RPMI8226 (cell line): ENCODE data around the gene FRMPD2.
"Not testable (repeated sequence)": the region's sequence is repeated elsewhere in the genome, so short reads cannot be mapped to it uniquely, and the experiment has no call there.

Experiments used
- DNase-seq: peaks from one replicate; pipeline ENCODE4 v3.0.0-alpha.2; 2015

FRMPD2 gene

DNA sequence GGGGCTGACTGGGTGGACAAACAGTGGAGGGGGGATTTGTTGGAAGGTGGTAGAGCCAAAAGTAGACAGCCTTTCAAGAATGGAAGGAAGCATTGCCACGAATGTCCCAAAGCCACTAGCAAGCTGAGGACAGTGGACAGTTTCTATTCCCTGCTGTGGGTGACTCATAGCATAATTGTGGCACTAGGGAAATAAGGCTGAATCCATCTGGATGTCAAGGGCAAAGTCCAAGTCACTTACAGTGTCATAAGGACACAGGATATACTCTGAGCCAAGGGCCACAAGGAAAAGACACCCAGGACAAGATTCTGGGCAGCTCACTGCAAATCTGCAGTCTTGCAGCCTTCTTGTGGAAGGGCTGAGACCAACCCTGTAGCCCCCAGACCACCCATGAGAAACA, 79.7 kb downstream of the FRMPD2 start:
- DNase-seq: no peak

DNA sequence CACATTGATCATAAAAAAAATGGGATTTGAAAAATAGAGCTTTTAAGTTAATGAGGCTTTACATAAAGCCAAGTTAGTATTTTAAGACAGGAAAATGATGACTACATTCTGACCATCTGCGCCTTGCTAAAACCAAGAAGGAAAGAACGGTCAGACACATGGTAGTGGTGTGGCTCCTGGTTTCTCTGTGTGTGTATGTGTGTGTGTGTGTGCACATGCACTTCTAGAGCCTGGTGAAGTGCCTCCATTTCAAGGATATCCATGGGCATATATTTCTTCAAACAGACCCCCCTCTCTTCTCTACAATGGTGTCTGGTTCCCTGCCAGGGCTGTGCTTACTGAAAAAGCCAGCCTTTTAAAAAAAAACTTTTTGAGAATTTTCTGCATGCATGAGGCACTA, 80.9 kb downstream of the FRMPD2 start:
- DNase-seq: no peak

DNA sequence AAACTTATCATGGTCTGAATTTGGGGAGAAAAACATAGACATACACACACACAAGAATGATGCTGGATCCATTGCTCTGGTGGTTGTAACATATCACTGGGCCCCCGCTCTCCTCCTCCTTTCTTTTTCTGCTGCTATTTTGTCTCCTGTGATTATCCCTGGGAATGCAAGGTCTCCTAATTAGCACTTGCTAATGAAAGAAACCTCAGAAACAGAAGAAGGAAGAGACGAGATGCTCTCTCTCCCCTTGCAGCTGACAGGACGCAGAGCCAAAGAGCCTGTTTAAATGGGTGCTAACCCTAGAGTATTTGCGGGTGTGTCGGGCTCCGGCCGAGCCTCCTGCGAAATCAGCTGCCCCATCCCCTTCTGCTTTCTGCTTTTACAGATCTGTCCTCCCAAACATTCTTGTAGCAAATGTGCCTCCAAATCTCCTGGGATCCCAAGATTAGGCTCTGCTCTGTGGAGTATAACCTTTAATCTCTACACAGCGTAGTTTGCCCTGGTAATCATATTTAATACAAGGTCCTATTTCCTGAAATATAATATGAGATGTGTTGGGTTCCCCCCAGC, 81.5 kb downstream of the FRMPD2 start:
- no peak for DNase-seq

DNA sequence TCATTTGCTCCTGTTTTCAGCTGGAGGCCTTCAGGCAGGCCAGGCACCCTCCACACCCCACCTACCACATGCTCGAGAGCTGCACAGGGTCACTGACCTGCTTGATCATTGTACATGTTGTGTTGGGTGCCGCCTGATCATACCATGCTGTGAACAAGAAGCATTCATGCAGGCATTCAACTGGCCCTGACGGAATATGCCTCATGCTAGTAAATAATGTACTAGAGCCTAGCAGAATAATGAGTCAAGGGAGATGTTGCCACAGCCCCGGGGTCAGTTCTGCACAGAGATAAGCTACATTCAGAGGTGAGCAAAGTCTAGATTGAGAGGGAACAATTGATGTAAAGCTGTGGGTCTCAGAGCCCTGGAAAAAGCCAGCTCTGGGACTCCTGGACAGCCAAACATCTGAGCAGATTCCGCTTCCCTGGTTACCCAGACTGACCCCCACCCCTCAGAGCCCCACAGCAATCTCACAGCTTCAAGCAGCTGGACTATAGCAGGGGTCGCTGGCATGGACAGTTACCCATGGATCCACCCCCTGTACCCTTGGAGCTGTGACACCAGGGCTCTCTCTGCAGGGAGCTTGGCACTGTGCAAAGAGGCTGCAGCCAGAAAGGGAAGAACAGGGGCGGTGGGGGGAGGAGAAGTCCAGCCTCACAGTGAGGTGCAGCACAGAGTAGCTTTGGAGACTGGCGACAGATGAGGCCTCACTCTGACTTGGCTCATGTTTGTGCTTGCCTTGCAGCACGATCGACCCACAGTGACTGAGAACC, 86.6 kb downstream of the FRMPD2 start:
- DNase-seq: no peak

DNA sequence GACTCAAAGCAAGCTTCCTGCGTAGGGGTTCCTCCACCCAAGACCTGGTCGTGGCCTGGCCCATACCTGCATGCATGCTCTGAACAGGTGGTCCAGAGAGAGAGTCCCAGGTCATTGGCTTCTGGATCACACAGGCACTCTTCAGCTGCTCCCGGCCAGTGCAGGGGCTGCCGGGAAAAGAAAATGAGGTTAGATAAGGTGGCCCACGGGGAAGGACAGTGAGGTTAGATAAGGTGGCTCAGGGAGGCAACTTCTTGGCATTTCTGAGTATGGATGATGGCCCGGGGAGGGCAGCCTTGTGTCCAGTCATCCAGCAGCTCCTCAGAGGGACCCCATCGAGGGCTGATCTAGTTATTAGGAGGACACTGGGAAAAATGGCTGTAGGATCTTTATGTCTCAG, 87.4 kb downstream of the FRMPD2 start:
- no peak for DNase-seq

DNA sequence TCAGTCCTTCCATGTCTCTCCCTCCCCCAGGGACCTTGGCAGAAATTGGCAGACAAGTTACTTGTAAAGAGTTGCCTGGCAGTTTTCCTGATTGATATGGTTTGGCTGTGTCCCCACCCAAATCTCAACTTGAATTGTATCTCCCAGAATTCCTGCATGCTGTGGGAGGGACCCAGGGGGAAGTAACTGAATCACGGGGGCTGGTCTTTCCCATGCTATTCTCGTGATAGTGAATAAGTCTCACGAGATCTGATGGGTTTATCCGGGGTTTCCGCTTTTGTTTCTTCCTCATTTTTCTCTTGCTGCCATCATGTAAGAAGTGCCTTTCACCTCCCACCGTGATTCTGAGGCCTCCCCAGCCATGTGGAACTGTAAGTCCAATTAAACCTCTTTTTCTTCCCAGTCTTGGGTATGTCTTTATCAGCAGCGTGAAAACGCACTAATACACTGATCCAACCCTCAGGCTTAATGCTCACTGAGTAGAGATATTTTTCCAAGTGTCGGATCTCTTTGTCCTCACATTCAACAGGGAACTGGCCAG, 88.2 kb downstream of the FRMPD2 start:
- not testable (repeated sequence) for DNase-seq

DNA sequence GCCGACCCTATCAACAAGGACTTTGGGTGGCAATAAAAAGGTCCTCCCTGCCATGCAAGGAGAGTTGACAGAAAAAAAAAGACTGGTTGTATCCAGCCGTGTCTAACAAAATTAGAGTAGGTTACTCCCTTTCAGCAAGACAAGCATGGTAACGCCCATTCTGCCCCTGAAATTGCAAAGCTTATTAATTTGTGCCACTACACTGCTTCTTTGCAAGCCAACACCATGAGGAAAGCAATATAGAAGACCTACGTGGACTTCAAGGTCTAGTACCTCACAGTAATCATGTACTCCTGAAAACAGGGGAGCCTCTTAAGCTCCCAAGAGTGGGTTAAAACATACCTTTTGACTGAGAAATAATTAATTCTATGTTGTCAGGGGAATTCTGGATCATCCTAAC, 90.3 kb downstream of the FRMPD2 start:
- no peak for DNase-seq

DNA sequence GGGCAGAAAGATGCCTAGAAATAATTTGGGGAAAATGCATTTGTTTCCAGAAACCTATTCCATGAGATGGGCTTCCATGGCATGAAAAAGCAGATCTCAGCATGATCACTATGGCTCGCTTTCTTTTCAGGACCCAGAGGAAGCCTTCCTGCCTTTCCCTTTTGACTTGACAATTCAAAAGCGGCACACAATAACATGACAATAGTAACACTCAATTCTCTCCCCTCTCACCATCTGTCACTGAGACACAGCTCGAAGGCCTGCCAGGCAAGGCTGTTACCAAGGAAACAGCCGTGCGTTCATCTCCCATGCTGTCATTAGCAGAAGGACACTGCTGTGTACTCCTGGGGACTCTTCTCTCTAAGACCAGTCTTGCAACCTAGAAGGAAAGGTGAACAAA, 101.8 kb downstream of the FRMPD2 start:
- DNase-seq: not testable (repeated sequence)

DNA sequence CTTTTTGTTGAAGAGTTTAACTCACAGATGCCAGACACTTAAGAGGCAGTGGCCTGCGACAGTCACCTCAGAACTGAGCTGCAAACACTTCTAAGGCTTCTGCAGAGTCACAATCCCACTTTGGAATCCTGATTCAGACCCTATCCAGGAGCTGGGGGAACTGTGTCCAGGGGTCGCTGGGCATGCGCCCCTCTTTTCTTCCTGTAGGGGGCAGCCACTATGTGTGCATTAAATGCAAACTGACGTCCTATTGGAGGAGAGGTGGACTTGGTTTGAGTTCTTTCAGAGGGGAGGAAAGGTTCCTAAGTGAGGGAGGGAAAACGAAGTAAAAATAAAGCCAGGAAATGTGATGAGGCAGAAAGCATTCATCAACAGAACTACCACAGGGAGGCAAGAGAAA, 113.8 kb downstream of the FRMPD2 start:
- not testable (repeated sequence) for DNase-seq

DNA sequence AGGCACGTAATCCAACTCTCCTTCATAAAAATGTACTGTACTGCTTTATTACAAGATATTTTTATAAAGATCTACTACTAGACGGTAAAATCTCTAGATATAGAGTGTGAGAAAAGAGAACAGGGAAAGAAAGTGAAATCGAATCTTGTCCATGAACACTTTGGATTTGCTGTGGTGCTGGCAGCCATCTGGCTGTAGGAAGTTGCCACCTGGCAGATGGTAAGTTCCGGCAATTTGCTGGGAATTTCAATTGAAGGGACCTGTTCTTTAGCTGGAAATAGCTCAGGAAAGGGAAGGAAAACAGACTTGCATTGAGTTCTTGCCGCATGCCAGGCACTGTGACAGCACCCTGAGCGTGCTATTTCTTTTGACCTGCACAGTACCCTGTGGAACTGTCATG, 114.3 kb downstream of the FRMPD2 start:
- DNase-seq: not testable (repeated sequence)

DNA sequence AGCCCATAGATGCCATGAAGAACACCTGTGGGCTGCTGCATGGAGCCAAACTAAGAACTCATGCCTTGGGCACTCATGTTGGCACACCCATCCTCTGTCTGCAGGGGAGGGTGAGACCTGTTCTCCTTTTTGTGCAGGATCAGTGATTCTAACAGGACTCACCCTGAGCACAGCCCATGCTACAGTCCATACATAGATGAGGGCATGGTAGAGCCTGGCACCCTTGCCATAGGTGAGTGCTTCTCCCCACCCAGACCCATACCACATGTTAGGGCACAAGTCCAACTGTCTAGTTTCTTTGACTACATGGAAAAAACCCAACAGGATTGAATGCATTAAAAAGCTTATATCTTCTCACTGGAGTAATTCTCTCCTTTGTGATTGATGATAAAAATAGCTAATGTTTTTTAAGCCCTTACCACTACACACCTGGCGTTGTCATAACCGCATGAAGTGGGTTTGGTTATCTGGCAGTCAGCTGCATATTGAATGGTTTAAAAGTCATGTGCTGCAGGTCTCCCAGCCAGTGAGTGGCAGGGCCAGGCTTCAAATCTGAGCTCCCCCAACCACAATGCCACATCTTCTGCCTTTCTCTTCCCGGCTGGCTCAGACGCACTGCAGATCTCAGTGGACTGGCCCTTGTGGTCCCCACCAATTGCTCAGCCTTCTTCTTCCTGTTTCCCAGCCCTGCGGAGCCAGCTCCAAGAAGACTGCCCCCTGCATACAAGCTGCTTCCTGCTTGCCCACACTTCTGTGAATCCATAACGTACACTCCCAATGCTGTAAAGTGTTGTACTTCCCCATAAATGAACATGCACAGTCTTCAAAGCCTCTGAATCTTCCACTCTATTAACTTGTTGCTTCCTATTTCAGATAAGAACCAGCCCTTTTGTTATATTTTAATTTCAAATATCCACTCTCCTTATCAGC, 120.0 kb downstream of the FRMPD2 start:
- peak; percentile 13 for DNase-seq

DNA sequence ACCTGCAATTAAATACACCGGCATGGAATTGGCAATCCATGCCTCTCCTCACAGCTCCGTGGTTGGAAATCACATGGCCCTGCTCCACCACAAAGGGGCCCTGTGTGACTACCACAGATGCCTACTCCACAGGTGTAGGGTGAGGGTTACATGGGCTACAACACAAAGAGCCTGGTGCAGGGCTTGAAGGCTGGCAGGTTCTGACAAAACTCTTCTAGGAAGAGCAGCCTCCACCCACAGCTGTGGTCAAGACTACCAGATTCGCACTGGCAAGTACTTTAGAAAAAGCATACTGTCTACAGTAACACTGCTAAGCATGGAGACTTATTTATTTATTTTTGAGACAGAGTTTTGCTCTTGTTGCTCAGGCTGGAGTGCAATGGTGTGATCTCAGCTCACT, 126.9 kb downstream of the FRMPD2 start:
- DNase-seq: not testable (repeated sequence)

DNA sequence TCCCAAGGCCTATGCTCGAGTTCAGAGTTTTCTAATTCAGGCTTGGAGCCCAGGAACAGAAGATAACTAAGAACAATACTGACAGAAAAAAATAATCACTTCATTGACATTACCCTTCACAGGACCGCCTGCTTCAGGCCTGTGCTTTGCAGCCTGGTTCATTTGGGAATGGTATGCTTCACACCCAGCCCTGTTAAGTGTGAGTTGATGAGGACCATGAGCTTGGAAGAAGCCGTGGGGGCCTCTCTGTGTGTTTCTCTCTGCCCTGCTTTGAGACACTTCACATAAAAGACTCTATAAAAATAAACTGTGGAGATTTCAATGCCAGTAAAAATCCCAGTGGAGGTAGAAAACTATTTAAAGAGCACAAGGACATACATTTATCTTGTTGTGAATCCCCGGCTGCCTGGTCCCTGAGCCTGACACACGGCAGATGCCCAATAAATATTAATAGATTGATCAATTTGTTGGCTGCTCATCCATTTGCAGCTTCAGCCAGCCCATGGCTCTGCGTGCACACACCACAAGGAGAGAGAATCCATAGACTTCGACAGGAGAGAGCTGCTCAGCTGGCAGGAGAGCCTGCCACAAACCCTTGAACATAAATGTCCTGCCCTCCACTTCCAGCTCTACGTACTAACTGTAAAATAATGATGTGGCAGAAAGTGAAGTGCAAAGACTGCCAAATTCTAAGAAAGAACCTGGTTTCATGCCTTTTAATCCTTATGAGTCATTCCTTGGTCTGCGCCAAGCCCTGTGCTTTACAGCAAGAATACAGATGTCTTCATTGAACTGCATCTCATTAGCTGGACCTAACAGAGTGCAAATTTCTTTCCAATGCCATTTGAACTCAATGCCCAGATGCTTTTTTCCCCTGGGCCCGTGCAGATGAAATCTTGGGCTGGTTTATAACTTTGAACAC, 130.5 kb downstream of the FRMPD2 start:
- DNase-seq: not testable (repeated sequence)

DNA sequence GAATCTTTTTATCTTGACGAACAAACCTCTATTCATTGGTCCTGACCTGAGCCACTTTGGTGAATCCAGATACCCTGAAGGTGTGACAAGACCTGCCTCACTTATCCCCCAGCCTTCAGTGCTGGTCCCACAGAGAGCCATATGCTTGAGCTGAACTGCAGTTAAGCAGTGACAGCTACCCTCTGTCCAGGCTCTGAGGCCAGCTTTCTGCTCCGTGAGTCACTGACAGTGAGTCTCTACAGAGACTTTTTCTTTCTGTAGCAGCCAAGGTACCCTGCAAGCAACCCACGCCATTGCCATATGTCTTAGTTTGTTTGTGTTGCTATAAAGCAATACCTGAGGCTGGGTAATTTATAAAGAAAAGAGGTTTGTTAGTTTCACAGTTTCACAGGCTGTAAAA, 133.5 kb downstream of the FRMPD2 start:
- not testable (repeated sequence) for DNase-seq

DNA sequence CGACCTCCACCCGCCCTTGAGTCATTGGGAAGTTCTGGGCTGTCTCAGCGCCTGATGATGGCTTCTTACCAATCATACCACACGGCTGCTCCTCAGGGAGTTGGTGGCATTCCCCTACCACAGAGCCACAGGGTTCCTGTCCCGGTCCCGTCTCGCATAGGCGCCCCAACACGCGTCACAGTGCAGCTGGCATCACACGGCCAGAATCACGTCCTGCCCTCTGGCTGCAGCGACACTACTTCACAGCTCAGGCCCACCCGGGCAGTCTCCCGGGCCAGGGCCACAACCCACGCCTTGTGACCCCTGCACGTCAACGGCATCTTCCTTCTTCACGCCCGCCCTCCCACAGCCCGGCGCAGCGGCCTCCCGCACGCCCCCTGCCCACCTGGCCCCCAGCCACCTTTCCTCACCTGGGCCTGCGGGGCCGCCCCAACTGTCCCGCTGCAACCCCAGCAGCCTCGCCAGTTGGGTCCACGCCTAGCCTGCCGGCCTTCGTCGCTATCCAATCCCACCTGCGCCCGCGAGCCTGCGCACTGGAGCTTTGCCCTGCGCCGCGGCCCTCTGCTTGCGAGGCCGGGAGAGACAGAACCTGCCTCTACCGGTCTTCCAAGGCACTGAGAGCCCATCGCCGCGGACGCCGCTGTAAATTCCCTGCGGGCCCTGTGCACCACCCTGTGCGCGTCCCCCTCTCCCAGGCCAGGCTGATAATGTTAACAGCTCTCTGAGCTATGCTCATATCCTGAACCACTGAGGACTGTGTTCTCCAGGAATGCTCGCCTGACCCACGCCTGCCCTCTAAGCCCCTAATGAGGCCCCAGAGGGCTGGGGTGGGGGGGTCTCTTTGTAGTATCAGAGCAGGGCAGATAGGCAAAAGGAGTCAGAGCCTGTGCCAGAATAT, 134.3 kb downstream of the FRMPD2 start:
- not testable (repeated sequence) for DNase-seq

DNA sequence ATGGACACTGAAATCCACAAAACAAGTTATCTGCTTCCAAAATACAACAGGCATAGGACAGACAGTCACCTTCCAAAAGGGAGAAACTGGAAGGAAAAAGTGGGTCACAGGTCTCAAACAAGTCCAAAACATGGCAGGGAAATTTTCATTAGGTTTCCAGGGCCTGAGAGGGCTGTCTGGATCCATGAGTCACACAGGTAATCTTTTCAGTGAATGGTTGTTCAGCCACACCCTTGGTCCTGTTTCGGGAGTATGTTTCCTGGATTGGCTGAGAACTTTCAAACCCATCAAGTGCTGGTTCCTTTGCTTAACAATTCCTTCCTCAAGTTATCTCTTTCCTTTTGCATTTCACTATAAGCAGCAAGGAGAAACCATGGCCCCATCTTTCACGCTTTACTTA, 145.5 kb downstream of the FRMPD2 start:
- DNase-seq: not testable (repeated sequence)

DNA sequence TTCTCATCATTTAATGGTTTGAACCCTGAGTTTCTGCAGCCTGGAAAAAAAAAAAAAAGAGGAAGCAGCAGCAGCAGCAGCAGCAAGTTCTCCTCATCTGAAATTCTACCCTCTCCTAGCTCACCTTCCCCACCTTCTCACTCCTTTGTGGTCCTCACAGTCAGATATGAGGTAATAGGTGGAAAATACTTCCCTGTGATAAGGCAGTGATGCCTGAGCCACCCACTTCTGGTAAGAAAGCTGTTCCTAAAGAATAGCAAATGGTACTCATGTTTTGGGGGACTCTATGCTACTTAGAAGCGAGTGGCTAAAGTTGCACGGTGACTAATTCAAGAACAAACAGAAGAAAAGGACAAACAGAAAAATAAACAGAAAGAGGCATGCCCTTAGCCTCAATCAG, 148.2 kb downstream of the FRMPD2 start:
- not testable (repeated sequence) for DNase-seq

DNA sequence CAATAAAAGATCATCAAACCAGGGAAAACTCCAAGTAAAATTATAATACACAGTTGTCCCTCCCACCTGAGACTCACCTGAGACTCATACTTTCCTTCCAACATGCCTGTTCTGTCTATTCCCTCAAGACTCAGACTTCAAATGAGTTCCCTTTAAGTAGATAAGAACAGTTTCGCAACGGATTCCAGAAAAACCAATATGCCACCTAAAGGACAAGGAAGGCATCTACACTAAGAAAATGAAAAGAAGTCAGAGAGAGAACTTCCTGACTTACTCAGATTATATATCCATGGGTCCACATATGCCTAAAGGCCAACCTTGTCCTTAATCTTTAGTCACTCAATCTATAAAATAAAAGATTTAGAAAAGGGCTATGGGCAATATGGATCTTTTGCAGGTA, 148.9 kb downstream of the FRMPD2 start:
- not testable (repeated sequence) for DNase-seq

DNA sequence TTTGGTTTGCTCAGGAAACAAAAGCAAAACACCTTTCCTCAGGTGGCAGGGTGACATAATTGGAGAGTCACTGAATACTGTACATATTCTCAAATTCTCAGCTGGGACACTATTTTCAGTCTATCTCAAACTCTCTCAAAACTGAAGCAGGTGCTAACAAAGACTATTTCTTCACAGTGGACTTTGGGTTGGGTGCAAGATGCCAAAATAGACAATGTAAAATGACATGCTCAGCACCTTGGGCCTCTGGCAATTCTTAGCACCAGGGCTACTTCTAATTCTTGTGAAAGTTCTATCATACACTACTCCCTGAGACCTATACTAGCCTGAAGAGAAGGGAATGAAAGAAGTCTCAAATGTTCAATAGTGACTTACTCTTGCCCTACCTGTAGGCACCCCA, 151.9 kb downstream of the FRMPD2 start:
- DNase-seq: not testable (repeated sequence)

DNA sequence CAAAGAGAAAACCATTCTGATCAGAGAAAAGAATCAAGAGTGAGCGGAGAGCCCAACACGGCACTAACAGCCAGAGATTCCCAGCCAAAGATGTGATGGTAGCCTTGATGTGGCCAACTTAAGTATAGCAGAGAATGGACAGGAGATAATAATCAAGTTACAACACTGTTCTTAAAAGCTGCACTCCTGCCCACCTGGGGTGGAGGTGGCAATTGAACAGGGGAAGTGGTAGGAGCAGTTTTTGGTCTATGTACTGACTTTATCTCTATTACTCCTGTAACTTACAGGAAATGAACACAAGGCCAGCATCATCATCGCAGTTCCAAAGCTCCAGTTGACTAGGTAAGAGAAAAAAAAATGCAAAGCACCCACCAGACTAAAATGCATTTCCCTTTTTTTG, 164.2 kb downstream of the FRMPD2 start:
- not testable (repeated sequence) for DNase-seq
